ENCODE measurements around the gene N4BP2L2. TPM values are rescaled to one million over a fixed set of nuclear protein-coding genes. Genes with fewer than 3 reads are reported as not detected.

Gene N4BP2L2
- total and polyA plus RNA-seq, 8 donors, result 25.5 to 232 (median 123) TPM

- Histone ChIP-seq H3K4me3 (peak overlapping the region; percentile 87 to 89 (median 88)), H3K4me1 (peaks cover 14 to 40% (median 22%) of the 10 kb centered on the region in 4 donors), H3K27ac (peak overlapping the region; percentile 86 to 95 (median 90)), H3K9me3 (no peaks in the 10 kb centered on the region), H3K36me3 (peaks cover 0 to 6% (median 3%) of the 10 kb centered on the region in 4 donors), H3K27me3 (no peaks in the 10 kb centered on the region)
- TF ChIP-seq CTCF (IDR thresholded peaks at IDR 0.05) (no peak), POLR2A (IDR thresholded peaks at IDR 0.05) (no peak), EP300 (IDR thresholded peaks at IDR 0.05) (no peak), POLR2AphosphoS5 (IDR thresholded peaks at IDR 0.05) (no peak)
- 0 to 2% (median 1%) methylated on average over 43 to 90 of the region's 90 CpGs for WGBS, 5 donors
- intact Hi-C loops (cut with DNase I; ENCODE audit: low total_unique reads), result no loop called here
- DNase-seq, result peak; percentile 57 to 78
Measured at GRCh38 chr13:32426990-32427851, 111.4 kb downstream of the N4BP2L2 start.

GRCh38 chr13:32426191-32426989 is 112.2 kb downstream of the N4BP2L2 start:
- Histone ChIP-seq H3K4me3 (peak overlapping the region; percentile 87 to 89 (median 88)), H3K36me3 (peaks cover 0 to 6% (median 0%) of the 10 kb centered on the region in 4 donors), H3K27me3 (no peaks in the 10 kb centered on the region), H3K4me1 (peaks cover 14 to 40% (median 22%) of the 10 kb centered on the region in 4 donors), H3K9me3 (no peaks in the 10 kb centered on the region), H3K27ac (peak overlapping the region; percentile 86 to 95 (median 90))
- TF ChIP-seq EP300 (IDR thresholded peaks at IDR 0.05) (no peak), POLR2A (IDR thresholded peaks at IDR 0.05) (no peak), CTCF (IDR thresholded peaks at IDR 0.05) (no peak), POLR2AphosphoS5 (IDR thresholded peaks at IDR 0.05) (no peak)
- WGBS, 5 donors, result 46 to 52% (median 50%) methylated on average over 19 of the region's 19 CpGs
- intact Hi-C loops (cut with DNase I; ENCODE audit: low total_unique reads), result no loop called here
- DNase-seq, result peak in 1 of 2 donors; percentile 71

- peaks cover 0 to 10% (median under 1%) of the 10 kb centered on the region in 4 donors for H3K36me3 ChIP-seq
- no peak overlapping the region for H3K4me3 ChIP-seq
- WGBS, 5 donors, result 83 to 96% (median 92%) methylated on average over 7 of the region's 7 CpGs
- intact Hi-C loops (cut with DNase I; ENCODE audit: low total_unique reads), result no loop called here
- TF ChIP-seq CTCF (IDR thresholded peaks at IDR 0.05) (no peak), POLR2A (IDR thresholded peaks at IDR 0.05) (no peak), EP300 (IDR thresholded peaks at IDR 0.05) (no peak), POLR2AphosphoS5 (IDR thresholded peaks at IDR 0.05) (no peak)
- peaks cover 0 to 1% (median 0%) of the 10 kb centered on the region in 4 donors for H3K9me3 ChIP-seq
- H3K27me3 ChIP-seq, result no peaks in the 10 kb centered on the region
- peak overlapping the region in 1 of 5 donors; percentile 93 for H3K27ac ChIP-seq
- no peak for DNase-seq
- H3K4me1 ChIP-seq, result peaks cover 14 to 40% (median 22%) of the 10 kb centered on the region in 4 donors
Measured at GRCh38 chr13:32425158-32425557, 113.4 kb downstream of the N4BP2L2 start.

GRCh38 chr13:32423592-32423991 is 115.0 kb downstream of the N4BP2L2 start:
- Histone ChIP-seq H3K27me3 (no peaks in the 10 kb centered on the region), H3K4me3 (no peak overlapping the region), H3K4me1 (peaks cover 14 to 32% (median 18%) of the 10 kb centered on the region in 4 donors), H3K36me3 (peaks cover 0 to 18% (median 7%) of the 10 kb centered on the region in 4 donors), H3K27ac (no peak overlapping the region), H3K9me3 (peaks cover 0 to 10% (median 3%) of the 10 kb centered on the region in 4 donors)
- WGBS, 5 donors, result 81 to 89% (median 85%) methylated on average over 3 of the region's 3 CpGs
- TF ChIP-seq EP300 (IDR thresholded peaks at IDR 0.05) (no peak), POLR2AphosphoS5 (IDR thresholded peaks at IDR 0.05) (no peak), CTCF (IDR thresholded peaks at IDR 0.05) (no peak), POLR2A (IDR thresholded peaks at IDR 0.05) (no peak)
- no peak for DNase-seq
- intact Hi-C loops (cut with DNase I; ENCODE audit: low total_unique reads), result no loop called here

All from stomach (tissue), 9 donors.